ENCODE measurements around the gene NPAS2.

NPAS2 gene

DNA sequence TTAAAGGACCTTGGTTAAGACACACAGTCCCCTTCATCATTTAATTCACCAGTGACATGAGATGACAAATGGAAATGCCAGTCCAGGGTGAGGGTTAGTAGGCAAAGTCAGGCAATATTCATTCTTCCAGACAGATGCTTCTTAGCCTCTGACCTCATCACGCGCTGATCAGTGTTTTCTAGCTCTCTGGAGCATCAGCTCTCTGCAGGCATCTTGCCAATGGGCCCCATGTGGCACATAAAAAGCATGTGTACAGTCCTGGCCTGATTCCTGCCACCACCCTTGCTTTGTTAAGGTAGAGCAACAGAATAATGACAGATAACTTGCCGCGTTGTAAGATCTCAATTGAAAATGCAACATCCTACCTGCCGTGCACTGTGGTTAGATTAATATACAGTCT is 20.3 kb upstream of the NPAS2 start:
- DNase-seq: no peak

GRCh38 chr2:100800915-100801314 is 19.0 kb upstream of the NPAS2 start:
- no peak for DNase-seq

DNA sequence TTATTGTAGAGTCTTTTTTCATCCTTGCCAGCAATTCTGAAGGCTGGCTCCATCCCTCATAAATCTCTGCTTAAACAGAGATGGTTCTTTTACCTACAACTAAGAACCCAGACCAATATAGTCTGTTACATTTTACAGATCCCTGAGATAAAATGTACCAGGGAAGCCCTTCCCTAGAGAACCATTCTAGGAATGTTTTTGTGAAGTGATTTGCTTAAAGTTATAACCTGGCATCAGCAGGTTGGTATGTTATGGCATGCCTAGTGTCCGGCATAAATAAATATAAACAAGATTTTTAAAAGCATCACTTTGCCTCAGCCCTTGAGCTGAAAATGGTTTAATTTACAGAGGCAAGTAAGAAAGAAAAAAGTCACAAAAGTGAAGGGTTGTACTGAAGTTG is 18.5 kb upstream of the NPAS2 start:
- no peak for DNase-seq

- DNase-seq: no peak
Observed at GRCh38 chr2:100802066-100802465, 17.9 kb upstream of the NPAS2 start.

DNA sequence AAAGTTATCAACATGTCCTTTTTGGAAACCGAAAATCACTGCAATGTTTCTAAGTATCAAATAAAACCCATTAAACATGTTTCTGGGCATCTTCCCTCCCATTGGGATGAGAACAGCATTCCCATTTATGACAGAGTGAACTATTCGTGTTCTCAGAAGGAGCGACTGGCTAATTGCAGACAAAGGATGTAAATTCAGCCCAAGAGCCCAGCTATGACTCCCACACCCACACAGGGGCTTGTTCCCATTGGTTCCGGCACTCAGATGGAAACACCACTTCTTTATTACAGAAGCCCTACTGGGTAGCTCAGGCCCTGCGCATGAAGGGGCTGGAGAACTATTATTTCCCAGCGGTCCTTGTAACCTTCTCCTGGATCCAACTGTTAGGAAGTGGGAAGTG is 16.6 kb upstream of the NPAS2 start:
- DNase-seq: no peak

DNA sequence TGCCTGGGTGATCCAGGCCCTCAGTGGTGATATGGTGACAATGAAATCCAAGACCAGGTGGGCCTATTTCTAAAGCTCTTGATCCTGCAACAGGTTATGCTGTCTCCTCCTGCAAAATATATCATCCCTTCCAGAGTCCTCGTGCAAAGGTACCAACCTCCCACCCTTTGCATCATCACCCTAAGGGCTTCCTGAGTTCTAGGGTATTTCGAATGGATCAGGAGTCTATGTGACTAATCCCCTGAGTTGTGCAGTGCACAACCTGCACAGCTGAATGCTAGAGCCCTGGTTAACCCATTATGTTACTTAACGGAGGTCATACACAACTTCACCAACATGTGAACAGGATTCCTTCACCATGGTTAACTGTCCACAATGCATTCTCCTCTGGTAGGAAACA is 13.4 kb upstream of the NPAS2 start:
- no peak for DNase-seq

DNA sequence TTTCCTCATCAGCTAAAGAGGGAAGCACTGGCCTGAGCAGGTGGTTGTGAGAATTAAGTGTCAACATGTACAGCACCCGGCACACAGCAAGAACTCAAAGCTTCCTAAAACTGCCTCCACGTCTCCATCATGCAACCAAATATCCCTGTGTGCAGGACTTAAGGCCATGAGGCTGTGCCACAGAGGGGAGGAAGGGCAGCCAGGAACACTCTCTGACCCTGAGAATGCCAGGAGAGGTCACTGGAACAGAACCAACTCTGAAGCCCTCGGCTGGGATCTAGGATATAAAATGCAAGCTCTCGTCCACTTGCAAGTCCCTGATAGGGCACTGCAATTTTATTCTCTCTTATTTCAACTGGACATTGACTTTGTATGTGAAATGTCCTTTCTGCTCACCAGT is 12.2 kb upstream of the NPAS2 start:
- DNase-seq: no peak

DNA sequence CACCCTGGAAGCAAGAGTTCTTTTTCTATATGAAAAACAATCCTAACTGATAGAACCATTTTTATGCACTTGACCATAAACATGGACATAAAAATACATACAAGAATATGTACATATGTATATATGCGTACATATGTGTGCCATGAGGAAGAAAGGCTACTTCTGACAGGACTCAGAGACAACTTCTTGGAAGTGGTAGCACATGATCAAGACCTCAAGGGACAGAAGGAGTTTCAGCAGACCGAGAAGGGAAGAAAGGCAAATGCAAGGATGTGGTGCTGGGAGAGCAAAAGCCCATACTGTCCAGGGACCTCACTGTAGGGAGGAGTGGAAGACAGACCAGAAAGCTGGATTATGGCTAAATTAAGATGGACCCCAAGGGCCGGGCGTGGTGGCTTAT is 11.4 kb upstream of the NPAS2 start:
- no peak for DNase-seq

DNA sequence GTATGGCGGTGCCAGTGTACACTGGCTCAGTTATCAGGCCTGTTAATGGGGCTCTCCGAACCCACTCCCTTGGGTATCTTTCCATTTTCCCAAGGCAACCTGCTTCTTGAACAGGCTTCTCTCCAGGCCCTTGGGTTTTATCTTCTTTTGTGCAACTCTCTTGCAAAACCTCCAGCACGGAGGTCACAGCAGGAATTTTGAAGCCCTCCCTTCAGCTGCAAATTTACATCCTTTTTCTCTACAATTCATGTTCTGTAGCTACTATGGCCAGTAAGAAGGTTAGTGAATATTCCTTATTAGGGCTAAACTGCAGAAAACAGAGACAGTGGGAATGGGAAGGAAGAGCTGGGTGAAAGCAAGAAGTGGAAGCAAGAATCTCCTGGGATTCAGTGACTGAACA is 10.4 kb upstream of the NPAS2 start:
- no peak for DNase-seq

DNA sequence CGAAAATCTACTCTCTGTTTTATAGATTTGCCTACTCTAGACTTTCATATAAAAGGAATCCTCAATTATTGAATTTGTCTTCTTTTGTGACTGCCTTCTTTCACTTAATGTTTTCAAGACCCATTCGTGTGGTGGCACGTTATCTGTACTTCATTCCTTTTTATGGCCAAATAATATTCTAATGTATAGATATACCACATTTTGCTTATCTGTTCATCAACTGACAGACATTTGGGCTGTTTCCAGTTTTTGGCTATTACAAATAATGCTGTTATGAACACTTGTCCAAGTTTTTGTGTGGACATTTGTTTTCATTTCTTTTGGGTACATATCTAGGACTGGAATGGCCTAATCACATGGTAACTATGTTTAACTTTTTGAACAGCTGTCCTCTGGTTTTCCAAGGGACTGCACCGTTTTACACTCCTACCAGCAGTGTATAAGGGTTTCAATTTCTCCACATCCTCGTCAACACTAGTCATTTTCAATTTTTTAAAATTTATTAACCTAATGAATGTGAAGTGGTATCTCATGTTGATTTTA is 9.3 kb upstream of the NPAS2 start:
- DNase-seq: no peak

DNA sequence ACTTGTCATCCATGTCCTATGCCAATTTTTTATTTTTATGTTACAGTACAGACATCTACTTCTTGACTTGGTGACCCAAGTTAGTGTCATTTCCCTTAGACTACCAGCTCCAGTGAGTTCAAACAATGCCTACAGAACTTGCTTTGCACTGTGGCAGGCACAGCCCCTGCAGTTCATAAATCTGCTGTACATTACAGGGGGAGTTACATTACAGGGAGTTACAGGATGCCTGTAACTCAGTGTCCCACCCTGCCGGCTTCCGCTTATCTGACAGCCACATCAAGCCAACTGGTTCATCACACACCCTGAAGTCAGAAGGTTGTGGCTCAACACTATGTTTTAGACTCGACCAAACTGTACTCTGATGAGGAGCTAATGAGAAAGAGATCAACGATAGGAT is 7.8 kb upstream of the NPAS2 start:
- no peak for DNase-seq

- no peak for DNase-seq
Observed at GRCh38 chr2:100812573-100812972, 7.4 kb upstream of the NPAS2 start.

DNA sequence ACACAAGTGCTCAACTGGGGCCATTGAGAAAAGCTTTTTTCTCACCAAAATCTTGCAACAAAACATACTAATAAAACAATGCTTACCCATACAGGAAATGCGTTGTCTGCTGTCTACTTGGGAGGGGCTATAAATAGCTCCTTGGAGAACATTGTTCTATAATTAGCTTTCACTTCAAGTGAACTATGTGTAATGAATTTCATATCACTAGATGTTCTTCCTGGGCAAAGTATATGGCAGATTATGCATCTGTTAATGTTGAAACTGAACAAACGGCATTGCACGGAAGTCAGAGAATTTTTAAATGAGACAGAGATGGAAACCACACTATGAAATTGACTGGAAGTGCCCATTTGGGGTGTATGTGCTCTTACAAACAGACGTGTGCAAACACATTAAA is 6.4 kb upstream of the NPAS2 start:
- DNase-seq: no peak

- DNase-seq: no peak
Observed at GRCh38 chr2:100814043-100814442, 5.9 kb upstream of the NPAS2 start.

- no peak for DNase-seq
Observed at GRCh38 chr2:100814453-100814852, 5.5 kb upstream of the NPAS2 start.

DNA sequence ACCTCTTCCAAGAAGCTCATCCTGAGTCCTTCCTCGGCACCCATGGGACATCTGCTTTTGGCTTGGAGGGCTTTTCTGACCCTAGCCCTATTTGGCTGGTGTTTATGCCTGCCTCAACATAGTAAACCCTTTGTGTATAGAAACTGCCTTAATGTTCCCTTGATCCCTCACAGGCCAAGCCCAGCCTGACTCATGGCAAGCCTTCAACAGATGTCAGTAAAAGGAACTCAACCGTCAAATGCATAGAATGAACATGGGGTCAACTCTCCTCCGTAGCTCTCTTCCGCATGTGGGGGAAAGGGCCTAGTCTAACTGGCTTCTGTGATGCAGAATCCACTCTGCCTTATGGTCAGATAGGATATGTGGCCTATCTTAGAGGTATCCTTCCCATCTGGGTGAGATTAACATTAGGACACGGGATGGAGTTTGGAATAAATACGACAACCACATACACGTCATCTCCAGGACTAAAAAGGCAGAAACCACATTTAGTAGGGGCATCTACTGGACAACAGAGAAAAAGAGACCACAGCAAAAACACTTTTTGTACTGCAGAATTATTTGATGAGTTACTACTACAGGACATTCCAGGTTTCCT is 2.5 kb upstream of the NPAS2 start:
- no peak for DNase-seq

GRCh38 chr2:100818003-100818605 is 1.8 kb upstream of the NPAS2 start:
- DNase-seq: no peak

DNA sequence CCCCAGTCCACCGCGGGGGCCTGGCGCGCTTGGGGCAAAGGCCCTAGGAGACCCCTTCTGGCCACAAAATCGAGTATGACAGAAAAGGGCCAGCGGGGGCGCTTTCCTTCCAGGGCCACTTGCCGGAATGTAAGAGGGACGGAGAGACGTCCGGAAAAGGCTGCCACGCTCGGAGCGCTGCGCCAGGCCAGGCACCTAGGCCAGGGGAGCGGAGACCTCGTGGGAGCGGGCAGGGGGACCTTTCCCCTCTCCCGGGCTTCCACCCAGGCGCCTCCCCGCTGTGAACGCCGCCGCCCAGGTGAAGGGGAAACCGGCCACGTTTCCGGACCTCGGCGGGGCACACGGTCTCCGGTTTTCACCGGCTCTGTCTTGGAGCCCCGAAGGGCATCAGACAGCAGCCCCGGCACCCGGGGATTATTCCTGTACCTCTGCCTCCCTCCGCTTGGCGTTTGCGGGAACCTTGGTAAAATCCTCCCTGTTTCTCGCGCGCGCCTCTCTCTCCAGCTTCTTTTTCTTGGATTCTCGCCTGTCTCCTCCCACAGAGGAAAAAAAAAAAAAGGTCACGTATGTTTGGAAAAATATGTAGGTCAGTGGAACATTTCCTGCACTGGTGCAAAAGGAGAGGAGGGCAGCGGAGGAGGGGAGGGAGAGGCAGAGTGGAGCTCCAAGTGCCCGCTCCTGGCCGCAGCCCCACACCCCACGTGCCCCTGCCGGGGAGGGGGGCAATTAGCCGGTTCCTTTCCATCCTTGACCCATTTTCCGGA is 1.2 kb upstream of the NPAS2 start:
- DNase-seq: no peak

- no peak for DNase-seq
Observed at GRCh38 chr2:100820273-100820522, 259 bp downstream of the NPAS2 start.

DNA sequence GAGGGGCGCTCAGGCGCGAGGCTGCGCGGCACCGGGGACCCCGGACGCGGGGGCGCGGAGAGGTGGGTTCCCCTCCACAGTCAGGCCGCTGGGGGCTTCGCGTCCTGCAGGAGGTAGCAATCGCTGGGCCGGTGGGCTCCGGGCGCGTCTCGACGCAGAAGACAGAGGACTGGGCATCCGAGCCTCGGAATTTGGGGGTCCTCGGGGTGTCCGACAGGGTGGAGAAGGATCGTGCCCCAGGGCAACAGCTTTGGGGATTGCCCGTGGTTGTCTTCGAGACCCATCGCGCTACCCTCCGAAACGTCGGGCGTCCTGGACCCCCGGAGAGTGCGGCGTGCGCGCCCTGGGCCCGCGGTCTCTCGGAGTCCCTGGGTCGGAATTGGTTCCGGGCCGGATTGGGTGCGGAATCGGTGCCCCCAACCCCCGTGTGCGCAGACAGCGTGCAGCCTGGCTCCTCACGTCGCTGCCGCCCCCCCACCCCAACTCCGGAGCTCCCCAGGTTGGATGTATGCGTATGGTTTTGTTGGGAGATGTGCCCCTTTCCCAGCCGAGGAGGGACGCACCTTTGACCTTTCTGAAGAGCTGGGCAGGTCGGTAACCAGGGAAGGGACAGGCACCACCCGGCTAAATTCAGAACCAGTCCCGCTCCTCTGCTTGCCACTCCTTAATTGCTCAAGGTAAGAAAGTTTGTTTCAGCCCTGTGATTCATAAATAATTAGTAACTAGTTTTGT is 750 bp downstream of the NPAS2 start:
- DNase-seq: no peak

- DNase-seq: no peak
Observed at GRCh38 chr2:100821255-100821910, 1.4 kb downstream of the NPAS2 start.

GRCh38 chr2:100821911-100822265 is 1.9 kb downstream of the NPAS2 start:
- DNase-seq: no peak

DNA sequence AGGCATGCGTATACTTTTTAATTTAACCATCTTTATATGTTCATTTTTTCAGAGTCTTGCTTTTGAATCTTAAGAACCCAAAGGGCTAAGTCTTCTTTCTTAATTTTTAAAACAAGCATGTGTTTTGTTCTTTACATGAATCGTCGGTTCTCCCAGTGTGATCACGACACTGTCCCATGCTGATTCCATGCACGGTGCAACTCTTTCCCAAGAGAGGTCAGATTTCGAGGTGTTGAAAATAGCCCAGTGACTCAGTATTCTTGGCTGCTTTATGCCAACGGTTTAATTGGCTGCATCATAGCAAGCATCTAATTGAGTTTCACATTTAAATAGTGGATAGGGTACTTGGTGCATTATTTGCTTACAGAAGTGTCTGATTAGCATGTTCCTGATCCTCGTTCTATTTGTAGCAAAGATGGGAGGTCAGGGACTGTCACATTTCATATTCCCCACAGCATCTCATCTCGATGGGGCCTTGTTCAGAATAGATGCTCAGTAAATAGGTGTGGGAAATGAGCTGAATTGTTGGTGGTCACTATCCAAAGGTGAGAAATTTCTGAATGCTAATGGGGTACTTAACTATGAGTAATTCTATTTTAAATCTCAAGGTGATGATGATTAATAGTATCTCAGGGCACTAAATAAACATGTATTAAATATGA is 2.8 kb downstream of the NPAS2 start:
- DNase-seq: no peak

Data from DMS79 treated with DMSO at 0.1 percent for 48 hours (cell line).